Astrocyte of the spinal cord (primary cell): ENCODE results near the gene FOXN3.
A peak's percentile ranks its signal among the peaks of the same experiment; 100 is the strongest.

Experiments
- DNase-seq: peaks from one replicate; pipeline ENCODE4 v3.0.0; 2011; ENCODE audit warnings: low read depth, low spot score
- H3K4me3 ChIP-seq: 2 replicates; pipeline ENCODE4 v1.5.1; 2011; ENCODE audit warnings: low read depth, mild to moderate bottlenecking, low read length, moderate library complexity
- in situ Hi-C: cut with HindIII; loops from 2 replicates; pipeline ENCODE4 v1.10.0; 2017; ENCODE audit warnings: low sequenced_read_pairs
- TF ChIP-seq, protein P1 (sequence below): IDR thresholded peaks from 2 replicates; pipeline ENCODE4 v1.5.1; 2012; ENCODE audit warnings: low read depth, mild to moderate bottlenecking, low read length, inconsistent platforms

Gene FOXN3

DNA sequence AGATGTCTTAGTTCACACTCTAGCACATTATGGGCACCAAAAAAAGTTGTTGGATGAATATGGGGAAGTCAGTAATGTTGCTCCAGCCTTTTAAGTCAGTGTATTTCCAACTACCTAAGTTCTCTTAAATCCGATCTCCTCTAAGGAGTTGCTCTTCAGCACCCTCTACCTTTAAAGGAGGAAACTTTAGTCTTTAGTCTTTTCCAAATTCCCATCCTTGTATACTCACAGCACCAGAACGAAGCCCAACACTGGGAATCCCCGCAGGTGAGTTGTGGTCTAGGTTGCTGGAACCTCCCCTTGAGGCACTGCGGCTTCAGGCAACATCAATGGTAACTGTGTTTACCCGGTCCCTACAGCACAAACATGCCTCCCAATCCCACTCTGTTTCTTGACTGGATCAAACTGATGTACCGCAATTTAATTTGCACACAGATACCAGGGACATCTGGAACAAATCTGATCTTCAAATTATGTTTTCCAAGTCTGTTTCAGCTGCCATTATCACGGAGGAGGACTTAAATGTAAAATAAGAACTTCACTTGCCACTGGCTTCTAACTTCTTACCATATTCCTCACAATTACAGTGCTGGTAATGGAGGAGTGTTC lies 179.0 kb downstream of the FOXN3 start:
- no peak overlapping the region for H3K4me3 ChIP-seq
- in situ Hi-C loops = no loop called here
- DNase-seq = peak; percentile 38
- TF ChIP-seq, protein P1, sequence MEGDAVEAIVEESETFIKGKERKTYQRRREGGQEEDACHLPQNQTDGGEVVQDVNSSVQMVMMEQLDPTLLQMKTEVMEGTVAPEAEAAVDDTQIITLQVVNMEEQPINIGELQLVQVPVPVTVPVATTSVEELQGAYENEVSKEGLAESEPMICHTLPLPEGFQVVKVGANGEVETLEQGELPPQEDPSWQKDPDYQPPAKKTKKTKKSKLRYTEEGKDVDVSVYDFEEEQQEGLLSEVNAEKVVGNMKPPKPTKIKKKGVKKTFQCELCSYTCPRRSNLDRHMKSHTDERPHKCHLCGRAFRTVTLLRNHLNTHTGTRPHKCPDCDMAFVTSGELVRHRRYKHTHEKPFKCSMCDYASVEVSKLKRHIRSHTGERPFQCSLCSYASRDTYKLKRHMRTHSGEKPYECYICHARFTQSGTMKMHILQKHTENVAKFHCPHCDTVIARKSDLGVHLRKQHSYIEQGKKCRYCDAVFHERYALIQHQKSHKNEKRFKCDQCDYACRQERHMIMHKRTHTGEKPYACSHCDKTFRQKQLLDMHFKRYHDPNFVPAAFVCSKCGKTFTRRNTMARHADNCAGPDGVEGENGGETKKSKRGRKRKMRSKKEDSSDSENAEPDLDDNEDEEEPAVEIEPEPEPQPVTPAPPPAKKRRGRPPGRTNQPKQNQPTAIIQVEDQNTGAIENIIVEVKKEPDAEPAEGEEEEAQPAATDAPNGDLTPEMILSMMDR = peak; percentile 46

DNA sequence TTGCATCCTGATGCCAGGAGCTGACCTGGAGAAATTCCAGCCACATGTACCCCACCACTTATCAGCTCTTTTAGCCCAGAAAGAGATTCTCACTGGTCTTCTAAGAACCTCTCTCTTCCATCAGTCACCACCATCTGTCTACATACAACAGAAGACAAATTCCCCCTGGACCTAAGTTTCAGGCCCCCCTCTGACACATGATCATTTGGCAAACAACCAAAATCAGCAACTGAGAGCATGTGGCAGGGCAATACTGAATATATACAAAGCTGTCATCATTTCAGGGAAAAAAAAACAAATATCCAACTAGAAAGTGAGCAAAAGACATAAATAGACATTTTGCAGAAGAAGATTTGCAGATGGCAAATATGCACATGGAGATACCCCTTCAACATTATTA lies 180.2 kb downstream of the FOXN3 start:
- in situ Hi-C loops = no loop called here
- no peak overlapping the region for H3K4me3 ChIP-seq
- DNase-seq = no peak
- TF ChIP-seq, protein P1 = no peak

DNA sequence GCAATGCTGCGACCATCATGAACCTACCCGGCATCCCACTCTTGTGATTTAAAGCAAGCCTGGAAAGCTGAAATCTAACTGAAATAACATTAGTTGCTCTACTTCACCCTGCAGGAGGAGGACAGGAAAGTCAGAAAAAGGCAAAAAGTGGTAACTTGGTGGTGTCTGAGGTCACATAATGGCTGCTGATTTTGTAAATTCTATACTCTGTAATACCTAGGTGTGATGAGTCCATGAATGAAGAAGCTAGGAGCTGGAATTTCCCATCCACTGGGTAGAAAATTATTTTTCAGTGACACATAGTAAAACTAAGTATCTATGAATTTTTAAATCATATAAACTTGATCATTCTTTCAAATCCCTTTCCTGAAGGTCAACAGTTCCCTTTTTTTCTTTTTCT lies 183.8 kb downstream of the FOXN3 start:
- H3K4me3 ChIP-seq = no peak overlapping the region
- in situ Hi-C loops = no loop called here

DNA sequence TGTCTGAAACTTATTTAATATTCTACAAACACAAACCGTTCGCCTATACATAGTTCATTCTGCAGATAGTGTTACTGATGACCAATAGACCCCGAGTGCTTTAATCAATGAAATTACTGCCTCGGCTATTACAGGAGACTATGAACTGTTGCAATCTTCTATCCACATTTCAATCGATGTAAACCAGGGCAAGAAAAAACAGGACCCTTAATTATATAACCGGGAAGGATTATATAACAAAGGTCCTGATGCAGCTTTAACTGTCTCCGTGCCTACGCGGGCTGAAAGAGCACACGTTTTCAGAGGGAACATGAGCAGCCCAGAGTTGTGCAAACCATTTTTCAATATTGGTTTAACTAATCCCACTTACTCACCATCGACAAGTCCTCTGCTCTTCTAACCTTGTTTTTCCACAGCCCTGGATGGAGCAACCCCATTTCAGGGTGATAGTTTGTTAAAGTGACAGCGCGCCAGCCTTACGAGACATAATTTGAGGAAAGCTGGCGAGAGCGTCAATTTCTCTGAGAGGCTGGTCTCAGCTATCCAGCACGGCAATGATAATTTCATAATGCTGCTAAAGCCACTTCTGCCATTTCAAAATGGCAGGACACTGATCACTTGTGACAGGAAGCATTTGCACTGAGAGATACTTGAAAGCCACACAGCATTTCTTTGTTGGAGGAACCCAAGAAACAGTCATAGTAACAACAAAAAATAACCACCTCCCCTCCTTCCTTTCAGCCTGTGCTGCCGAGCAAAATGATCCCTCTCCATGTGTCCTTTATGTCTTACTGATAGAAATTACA lies 184.6 kb downstream of the FOXN3 start:
- no peak for DNase-seq
- in situ Hi-C loops = no loop called here
- TF ChIP-seq, protein P1 = no peak
- no peak overlapping the region for H3K4me3 ChIP-seq

More for the DNA sequence above, 183.8 kb downstream of the FOXN3 start:
- TF ChIP-seq, protein P1 = no peak
- DNase-seq = no peak

DNA sequence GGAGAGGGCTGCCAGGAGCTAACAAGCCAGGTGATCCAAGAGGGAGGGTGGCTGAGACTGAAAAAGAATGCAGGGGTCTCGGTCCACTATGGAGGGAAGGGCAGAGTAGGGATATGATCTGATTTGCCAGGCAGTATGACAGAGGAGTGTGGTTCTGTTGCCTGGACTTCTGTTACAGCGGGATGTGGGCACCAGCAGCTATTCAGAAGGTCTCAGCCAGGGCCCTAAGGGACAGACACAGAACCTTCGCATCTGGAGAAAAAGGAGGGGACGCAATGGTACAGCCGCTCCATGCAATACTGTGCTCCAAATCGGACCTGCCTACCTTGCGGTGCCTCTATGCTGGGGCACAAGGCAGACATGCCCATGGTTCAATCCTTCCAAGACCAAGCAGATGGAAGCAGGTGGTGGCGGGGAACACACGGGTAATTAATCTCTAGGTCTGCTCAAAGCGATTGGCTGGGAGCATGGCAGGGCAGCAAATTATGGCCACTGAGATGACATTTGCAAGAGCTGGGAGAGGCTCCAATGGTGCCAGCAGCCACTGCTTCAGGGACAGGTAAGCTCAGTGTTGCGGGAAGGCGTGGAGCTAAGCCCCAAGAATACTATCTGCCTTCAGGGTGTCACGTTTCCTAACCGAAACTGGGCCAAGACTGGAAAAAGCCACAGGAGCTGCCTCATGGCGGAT lies 185.5 kb downstream of the FOXN3 start:
- no peak overlapping the region for H3K4me3 ChIP-seq
- in situ Hi-C loops = no loop called here
- TF ChIP-seq, protein P1 = no peak
- no peak for DNase-seq

DNA sequence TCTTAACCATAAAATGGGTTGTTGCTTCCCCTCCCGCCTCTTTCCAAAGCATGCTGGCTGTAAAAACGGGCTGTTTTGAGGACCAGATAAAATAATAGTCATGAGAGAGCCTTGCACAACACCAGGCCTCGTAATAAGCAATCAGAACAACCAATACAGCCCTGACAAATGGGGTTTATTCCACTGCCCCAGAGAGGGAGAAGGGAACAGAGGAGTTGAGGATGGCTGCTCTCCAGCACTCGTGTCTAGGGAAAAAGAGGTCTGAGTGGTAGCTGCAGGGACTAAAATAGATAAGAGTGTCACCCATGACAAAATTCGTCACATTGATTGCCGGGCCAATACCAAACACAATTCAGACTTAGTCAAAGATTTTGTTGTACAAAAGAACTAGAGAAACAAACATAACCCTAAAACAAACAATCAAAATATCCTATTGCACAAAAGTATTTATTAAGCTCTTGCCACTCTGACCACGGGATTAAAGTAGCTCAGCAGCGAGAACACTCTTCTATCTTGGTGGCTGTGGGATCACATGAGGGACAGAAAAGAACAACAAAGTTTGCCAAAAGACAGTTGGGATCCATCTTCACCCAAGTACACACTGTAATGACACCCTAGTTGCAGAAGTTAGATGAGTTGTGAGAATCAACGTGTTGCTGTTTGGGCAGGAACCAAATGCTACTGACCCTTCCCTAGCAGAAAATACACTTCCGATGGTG lies 188.0 kb downstream of the FOXN3 start:
- TF ChIP-seq, protein P1 = no peak
- in situ Hi-C loops = no loop called here
- DNase-seq = no peak
- no peak overlapping the region for H3K4me3 ChIP-seq
